Upper lobe of left lung (tissue), 4 donors: ENCODE measurements around the gene TLR9.

Experiments used
- CTCF ChIP-seq, 6 experiments: fragments of 450-650 bp in 4 of 6; fragments of 200-600 bp in 2 of 6; sonication (generic) in 2 of 6; IDR thresholded peaks; one replicate each; pipeline ENCODE4 v1.5.1; 2016 to 2019; ENCODE audit warnings: antibody characterized with exemption in 6 of 6
- EP300 ChIP-seq, 4 donors: sonication (generic); formaldehyde crosslinking; IDR thresholded peaks; one replicate each; pipeline ENCODE4 v1.5.1; 2017; ENCODE audit warnings: antibody characterized with exemption in 4 of 4, control low read depth in 2 of 4
- POLR2AphosphoS5 ChIP-seq, 2 donors: sonication (generic); formaldehyde crosslinking; IDR thresholded peaks; one replicate each; pipeline ENCODE4 v1.5.1; 2017; ENCODE audit warnings: antibody characterized with exemption in 2 of 2

GRCh38 chr3:52248816-52249547 is 23.5 kb upstream of the TLR9 start:
- TF ChIP-seq POLR2AphosphoS5 (IDR thresholded peaks at IDR 0.05) (no peak), CTCF (IDR thresholded peaks at IDR 0.05) (no peak), EP300 (IDR thresholded peaks at IDR 0.05) (no peak)
